Measurements from ENCODE around the gene GTPBP2.

GRCh38 chr6:43608310-43608763 lies 20.7 kb downstream of the GTPBP2 start:
- 0 out of 2 replicates have a peak, but pooled peaks have one; percentile 31 for TF ChIP-seq ZNF512 (CRISPR knock-in tag; IDR thresholded peaks at IDR 0.05)
- no peak for TF ChIP-seq ATF3 (CRISPR knock-in tag; IDR thresholded peaks at IDR 0.05)
- no peak for TF ChIP-seq NFRKB (IDR thresholded peaks at IDR 0.05)
- TF ChIP-seq SMARCC2 (IDR thresholded peaks at IDR 0.05) = no peak
- no peak for TF ChIP-seq SP1 (IDR thresholded peaks at IDR 0.05)
- TF ChIP-seq SP1 (CRISPR knock-in tag; IDR thresholded peaks at IDR 0.05) = no peak
- TF ChIP-seq CTCF (CRISPR knock-in tag; IDR thresholded peaks at IDR 0.05) = peak; percentile 90
- no peak for TF ChIP-seq ZNF101 (CRISPR knock-in tag; IDR thresholded peaks at IDR 0.05; ENCODE audit: borderline replicate concordance, low read depth)
- no peak for TF ChIP-seq PHB2 (IDR thresholded peaks at IDR 0.05; ENCODE audit: partially characterized antibody)
- TF ChIP-seq RAD21 (CRISPR knock-in tag; IDR thresholded peaks at IDR 0.05) = peak; percentile 54
- TF ChIP-seq ZNF660 (CRISPR knock-in tag; IDR thresholded peaks at IDR 0.05; ENCODE audit: borderline replicate concordance, low read depth) = no peak
- no peak for TF ChIP-seq SPEN (CRISPR knock-in tag; IDR thresholded peaks at IDR 0.05; ENCODE audit: low read depth)
